HCT116 (cell line): ENCODE data around the gene CAPN1. TPM values are rescaled to one million over a fixed set of nuclear protein-coding genes. Genes with fewer than 3 reads are reported as not detected.

Source experiments
- ATAC-seq: fragments of 200-7000 bp; cut with Tn5 transposase; 2 replicates; pipeline ENCODE4 v1.9.1; 2020; ENCODE audit warnings: mild to moderate bottlenecking, moderate library complexity
- BruUV-seq: library from RNA; stranded (reverse); fragments of 400-500 nt; replicated peaks from 2 replicates; lab custom pipeline; 2021; lab: Mats Ljungman, UMichigan
- CTCF ChIA-PET: fragments of 300-600 bp; sonication (Branson Sonifier 250); formaldehyde crosslinking; loops from one replicate; lab custom pipeline; 2021; ENCODE audit warnings: antibody characterized with exemption; lab: Charles Lee
- POLR2A ChIA-PET: fragments of 300-600, 350-600 bp; sonication (Branson Sonifier 250); formaldehyde crosslinking; loops from one replicate; lab custom pipeline; 2021; ENCODE audit warnings: antibody characterized with exemption; lab: Charles Lee
- RAD21 ChIA-PET, 2 experiments: fragments of 300-600 bp; sonication (Branson Sonifier 250); formaldehyde crosslinking; loops; one replicate each; lab custom pipeline; 2023; ENCODE audit warnings: low total read pairs in 2 of 2; ENCODE audit not compliant: uncharacterized antibody in 2 of 2, unreplicated experiment in 2 of 2, low non-redundant PET in 1 of 2; lab: Charles Lee
- DNase-seq: peaks from one replicate; pipeline ENCODE4 v3.0.0-alpha.2; 2010; ENCODE audit warnings: low read depth, low spot score
- H2AFZ ChIP-seq: fragments of 200-600 bp; shearing (Covaris generic), sonication (generic); 2 replicates; pipeline ENCODE4 v1.6.1; 2017; ENCODE audit warnings: low read depth, mixed run types, mixed read lengths, antibody characterized with exemption, low read length; ENCODE audit not compliant: poor library complexity, severe bottlenecking
- H3K27ac ChIP-seq: 2 replicates; pipeline ENCODE4 v1.5.1; 2012; ENCODE audit warnings: low read depth, low read length
- H3K27me3 ChIP-seq: fragments of 200-600 bp; sonication (generic); 2 replicates; pipeline ENCODE4 v1.6.1; 2016; ENCODE audit warnings: mixed run types, low read length, mixed read lengths; ENCODE audit not compliant: insufficient read depth
- H3K36me3 ChIP-seq, 2 experiments: fragments of 200-500 bp in 1 of 2; fragments of 200-600 bp in 1 of 2; sonication (Bioruptor generic) in 1 of 2; sonication (generic) in 1 of 2; 2 replicates each; pipeline versions ENCODE4 v1.5.1 to v1.6.1; 2014 to 2016; ENCODE audit warnings: low read length in 2 of 2, inconsistent platforms in 1 of 2, mixed read lengths in 1 of 2, mixed run types in 1 of 2; ENCODE audit not compliant: insufficient read depth in 2 of 2, control insufficient read depth in 1 of 2
- H3K4me1 ChIP-seq, 2 experiments: fragments of 200-600 bp in 1 of 2; sonication (generic) in 1 of 2; 2 replicates each; pipeline versions ENCODE4 v1.5.1 to v1.6.1; 2012 to 2017; ENCODE audit warnings: low read length in 2 of 2, inconsistent platforms in 1 of 2, mild to moderate bottlenecking in 1 of 2, mixed read lengths in 1 of 2, mixed run types in 1 of 2, moderate library complexity in 1 of 2; ENCODE audit not compliant: insufficient read depth in 2 of 2, control insufficient read depth in 1 of 2
- H3K4me2 ChIP-seq: fragments of 200-600 bp; sonication (generic); 2 replicates; pipeline ENCODE4 v1.6.1; 2017; ENCODE audit warnings: mixed run types, low read length, mixed read lengths
- H3K4me3 ChIP-seq, 2 experiments: fragments of 200-600 bp in 1 of 2; sonication (generic) in 1 of 2; replicated peaks in 1 of 2; 2 replicates each; pipeline ENCODE4 v1.5.1; 2011 to 2016; ENCODE audit warnings: low read length in 2 of 2, control low read depth in 1 of 2, low read depth in 1 of 2, mild to moderate bottlenecking in 1 of 2, mixed read lengths in 1 of 2, mixed run types in 1 of 2
- H3K79me2 ChIP-seq: fragments of 200-600 bp; sonication (generic); 2 replicates; pipeline ENCODE4 v1.6.1; 2017; ENCODE audit warnings: mild to moderate bottlenecking, mixed run types, low read length, moderate library complexity, mixed read lengths; ENCODE audit not compliant: insufficient read depth
- H3K9ac ChIP-seq: fragments of 200-600 bp; sonication (generic); 2 replicates; pipeline ENCODE4 v1.6.1; 2016; ENCODE audit warnings: low read length, mixed read lengths
- H3K9me2 ChIP-seq: fragments of 200-600 bp; sonication (generic), shearing (Covaris generic); 2 replicates; pipeline ENCODE4 v1.6.1; 2017; ENCODE audit warnings: mixed run types, mild to moderate bottlenecking, moderate library complexity; ENCODE audit not compliant: insufficient read depth
- H3K9me3 ChIP-seq, 2 experiments: fragments of 200-500 bp in 1 of 2; fragments of 200-600 bp in 1 of 2; sonication (Bioruptor generic) in 1 of 2; sonication (generic) in 1 of 2; 2 replicates each; pipeline ENCODE4 v1.6.1; 2014 to 2017; ENCODE audit warnings: low read length in 2 of 2, mixed read lengths in 2 of 2, inconsistent platforms in 1 of 2, low read depth in 1 of 2, mild to moderate bottlenecking in 1 of 2, mixed run types in 1 of 2, moderate library complexity in 1 of 2; ENCODE audit not compliant: control insufficient read depth in 1 of 2, insufficient read depth in 1 of 2
- H4K20me1 ChIP-seq: fragments of 200-600 bp; sonication (generic), shearing (Covaris generic); 2 replicates; pipeline ENCODE4 v1.6.1; 2017; ENCODE audit warnings: mixed run types, mild to moderate bottlenecking, moderate library complexity; ENCODE audit not compliant: insufficient read depth
- ELF1 ChIP-seq: IDR thresholded peaks from 2 replicates; pipeline ENCODE4 v1.6.1; 2012; ENCODE audit warnings: low read depth, borderline replicate concordance
- EZH2 ChIP-seq: fragments of 200-600 bp; sonication (generic); IDR thresholded peaks from 2 replicates; pipeline ENCODE4 v1.6.1; 2017; ENCODE audit warnings: antibody characterized with exemption, mixed run types
- EZH2phosphoT487 ChIP-seq: fragments of 200-600 bp; IDR thresholded peaks from 2 replicates; pipeline ENCODE4 v1.6.1; 2018; ENCODE audit warnings: antibody characterized with exemption, borderline replicate concordance
- POLR2AphosphoS5 ChIP-seq: IDR thresholded peaks from 2 replicates; pipeline ENCODE4 v1.6.1; 2011; ENCODE audit warnings: mild to moderate bottlenecking, low read depth, low read length, moderate library complexity
- intact Hi-C: fragments of 100-400 bp; cut with micrococcal nuclease; formaldehyde crosslinking; loops from 2 replicates; pipeline ENCODE4 v1.10.0; 2022
- total RNA-seq: library from RNA; stranded (reverse); gene quantifications from one replicate; pipeline ENCODE4 v1.2.1, GENCODE V29; 2021; ENCODE audit not compliant: unreplicated experiment

The CAPN1 gene
- total RNA-seq, 1 experiment from 2014 or later, result 279 TPM

- TF ChIP-seq POLR2AphosphoS5 (peak; percentile 75), EZH2phosphoT487 (no peak)
- Histone ChIP-seq H3K9me3 (no peaks in the 10 kb centered on the region), H3K4me1 (peaks cover 9 to 28% of the 10 kb centered on the region in 2 experiments; a peak in 3 of 4 replicates), H3K36me3 (peaks cover 14 to 39% of the 10 kb centered on the region in 2 experiments; a peak in 3 of 4 replicates), H3K27ac (peak overlapping the region; percentile 89), H4K20me1 (no peaks in the 10 kb centered on the region), H3K9ac (peak overlapping the region; percentile 89), H3K79me2 (peaks cover 27% of the 10 kb centered on the region), H3K4me3 (peak overlapping the region; percentile 81 to 98), H3K4me2 (peak overlapping the region; percentile 95), H2AFZ (no peak overlapping the region), H3K27me3 (no peaks in the 10 kb centered on the region), H3K9me2 (no peaks in the 10 kb centered on the region)
- POLR2A ChIA-PET, result interaction anchor here (0.8 to 4.1 kb wide), 3 partner anchors 11 to 48 kb away, joined by 3 to 52 read pairs (median 12); partner anchors contain the start of genes FAU, MRPL49 and TM7SF2
- peak; percentile 64 for DNase-seq
- CTCF ChIA-PET, result no interaction called here
- no TSS peak for BruUV-seq
- RAD21 ChIA-PET, result no interaction called here
- intact Hi-C loops, result loop anchor here (1.0 kb wide), 1 partner anchor 11 kb away; the partner anchor contains the start of genes FAU and MRPL49
- peak; percentile 62 for ATAC-seq
These were observed 48.6 kb upstream of the CAPN1 start for GRCh38 chr11:65132988-65133700.

- peaks cover 9 to 28% of the 10 kb centered on the region in 2 experiments; a peak in 3 of 4 replicates for H3K4me1 ChIP-seq
- no peaks in the 10 kb centered on the region for H3K9me2 ChIP-seq
- H3K79me2 ChIP-seq, result peaks cover 27% of the 10 kb centered on the region
- H3K27me3 ChIP-seq, result no peaks in the 10 kb centered on the region
- no peaks in the 10 kb centered on the region for H4K20me1 ChIP-seq
- H3K4me2 ChIP-seq, result peak overlapping the region; percentile 95
- TF ChIP-seq ELF1 (no peak), EZH2 (no peak), POLR2AphosphoS5 (no peak)
- TF ChIP-seq, all 23 proteins: peak for 0
- intact Hi-C loops, result loop anchor here (1.0 to 2.0 kb wide), 2 partner anchors 11 to 47 kb away; partner anchors contain the start of genes CAPN1, FAU and MRPL49
- Histone ChIP-seq H3K27ac (peak overlapping the region; percentile 89), H3K36me3 (peaks cover 14 to 36% of the 10 kb centered on the region in 2 experiments; a peak in 3 of 4 replicates), H3K9ac (peak overlapping the region; percentile 89), H3K4me3 (peak overlapping the region; percentile 81 to 98), H3K9me3 (no peaks in the 10 kb centered on the region), H2AFZ (no peak overlapping the region)
- POLR2A ChIA-PET, result interaction anchor here (0.8 to 4.1 kb wide), 3 partner anchors 12 to 47 kb away, joined by 3 to 52 read pairs (median 12); partner anchors contain the start of genes FAU, MRPL49 and TM7SF2
- RAD21 ChIA-PET, result no interaction called here
- no TSS peak for BruUV-seq
- no peak for DNase-seq
- no peak for ATAC-seq
- CTCF ChIA-PET, result no interaction called here
These were observed 48.0 kb upstream of the CAPN1 start for GRCh38 chr11:65133724-65134123.
